ENCODE results near the gene LRRC75B. TPM values are rescaled to one million over a fixed set of nuclear protein-coding genes. Genes with fewer than 3 reads are reported as not detected.
"Not testable (repeated sequence)": the region's sequence is repeated elsewhere in the genome, so short reads cannot be mapped to it uniquely, and the experiment has no call there.

The LRRC75B gene
- total RNA-seq, 6 experiments from 2014 or later, result 11.8 to 28.0 (median 21.5) TPM

- WGBS (ENCODE audit: insufficient coverage, low coverage, low lambda C conversion rate, missing lambda C conversion rate), result 10% methylated on average over 2 of the region's 12 CpGs
- ATAC-seq (no peak), DNase-seq (peak; percentile 43 to 68 (median 64))
- H3K27ac ChIP-seq, result peak overlapping the region; percentile 96 to 99 (median 97)
- H3K4me1 ChIP-seq, result peaks cover 0 to 61% (median 23%) of the 10 kb centered on the region in 4 donors
- intact Hi-C loops (cut with DNase I), result loop anchor here in 1 of 2 donors (10.0 kb wide), 1 partner anchor 51 kb away; the partner anchor contains the start of gene GGT1
- H3K4me3 ChIP-seq, result peak overlapping the region; percentile 94 to 100 (median 98)
- TF ChIP-seq POLR2A (IDR thresholded peaks at IDR 0.05), result no peak
- TF ChIP-seq CTCF (IDR thresholded peaks at IDR 0.05), result no peak
- no peaks in the 10 kb centered on the region for H3K9me3 ChIP-seq
- H3K36me3 ChIP-seq, result peaks cover 0 to 24% (median 14%) of the 10 kb centered on the region in 4 donors
- H3K27me3 ChIP-seq, result no peaks in the 10 kb centered on the region
These were observed 39.1 kb downstream of the LRRC75B start for GRCh38 chr22:24553597-24554312.

GRCh38 chr22:24552503-24553286 lies 40.2 kb downstream of the LRRC75B start:
- WGBS (ENCODE audit: insufficient coverage, low coverage, low lambda C conversion rate, missing lambda C conversion rate), result 38% methylated on average over 10 of the region's 10 CpGs
- not testable (repeated sequence) for H3K27me3 ChIP-seq, DNase-seq, H3K9me3 ChIP-seq, ATAC-seq
- Histone ChIP-seq H3K4me1 (peaks cover 0 to 61% (median 29%) of the 10 kb centered on the region in 4 donors), H3K36me3 (peaks cover 0 to 24% (median 15%) of the 10 kb centered on the region in 4 donors), H3K4me3 (peak overlapping the region; percentile 4 to 100 (median 94)), H3K27ac (peak overlapping the region; percentile 96 to 99 (median 97))
- intact Hi-C loops (cut with DNase I), result loop anchor here in 1 of 2 donors (10.0 kb wide), 1 partner anchor 52 kb away; the partner anchor contains the start of gene GGT1

- ATAC-seq, result no peak
- Histone ChIP-seq H3K27ac (peak overlapping the region; percentile 52 to 96 (median 86)), H3K4me3 (peak overlapping the region in 1 of 3 donors; percentile 1), H3K9me3 (no peaks in the 10 kb centered on the region), H3K36me3 (peaks cover 0 to 36% (median 26%) of the 10 kb centered on the region in 4 donors), H3K4me1 (peaks cover 0 to 60% (median 27%) of the 10 kb centered on the region in 4 donors), H3K27me3 (no peaks in the 10 kb centered on the region)
- 37% methylated on average over 6 of the region's 6 CpGs for WGBS (ENCODE audit: insufficient coverage, low coverage, low lambda C conversion rate, missing lambda C conversion rate)
- intact Hi-C loops (cut with DNase I), result loop anchor here in 1 of 2 donors (10.0 kb wide), 1 partner anchor 54 kb away; the partner anchor contains the start of gene GGT1
- TF ChIP-seq POLR2A (IDR thresholded peaks at IDR 0.05), result no peak
- peak in 1 of 3 donors; percentile 51 for DNase-seq
These were observed 41.9 kb downstream of the LRRC75B start for GRCh38 chr22:24550902-24551435.

GRCh38 chr22:24550028-24550901 lies 42.6 kb downstream of the LRRC75B start:
- intact Hi-C loops (cut with DNase I), result loop anchor here in 1 of 2 donors (10.0 kb wide), 1 partner anchor 55 kb away; the partner anchor contains the start of gene GGT1
- ATAC-seq (peak; percentile 63 to 71 (median 66)), DNase-seq (peak; percentile 89 to 95 (median 94))
- Histone ChIP-seq H3K36me3 (peaks cover 0 to 36% (median 26%) of the 10 kb centered on the region in 4 donors), H3K9me3 (no peaks in the 10 kb centered on the region), H3K27ac (peak overlapping the region; percentile 71 to 96 (median 86)), H3K27me3 (no peaks in the 10 kb centered on the region), H3K4me1 (peaks cover 0 to 67% (median 29%) of the 10 kb centered on the region in 4 donors), H3K4me3 (no peak overlapping the region)
- 7% methylated on average over 4 of the region's 8 CpGs for WGBS (ENCODE audit: insufficient coverage, low coverage, low lambda C conversion rate, missing lambda C conversion rate)
- TF ChIP-seq POLR2A (IDR thresholded peaks at IDR 0.05) (peak; percentile 87), CTCF (IDR thresholded peaks at IDR 0.05) (no peak)
